ENCODE results near the gene FHIT.

FHIT gene

DNA sequence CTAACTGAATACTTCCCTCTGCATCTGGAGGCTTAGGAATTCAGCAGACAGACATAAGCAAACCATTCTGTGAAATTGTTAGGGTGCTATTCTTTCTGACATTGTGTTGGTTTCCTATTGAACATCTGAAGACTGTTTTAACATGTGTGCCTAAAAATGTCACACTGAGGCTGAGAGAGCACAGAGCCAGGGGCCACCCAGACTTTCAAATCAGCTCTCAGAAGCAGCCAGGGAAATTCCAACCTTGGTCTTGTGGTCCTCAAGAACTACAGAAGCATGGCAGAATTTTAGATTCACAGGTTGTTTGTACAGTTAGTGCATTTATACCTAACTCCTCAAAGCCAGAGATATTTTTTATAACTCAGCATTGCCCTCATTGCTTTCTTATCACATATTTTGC, 1272.3 kb downstream of the FHIT start:
- H3K4me3 ChIP-seq (ENCODE audit: low read depth, low read length): no peak overlapping the region
- TF ChIP-seq, protein P1, sequence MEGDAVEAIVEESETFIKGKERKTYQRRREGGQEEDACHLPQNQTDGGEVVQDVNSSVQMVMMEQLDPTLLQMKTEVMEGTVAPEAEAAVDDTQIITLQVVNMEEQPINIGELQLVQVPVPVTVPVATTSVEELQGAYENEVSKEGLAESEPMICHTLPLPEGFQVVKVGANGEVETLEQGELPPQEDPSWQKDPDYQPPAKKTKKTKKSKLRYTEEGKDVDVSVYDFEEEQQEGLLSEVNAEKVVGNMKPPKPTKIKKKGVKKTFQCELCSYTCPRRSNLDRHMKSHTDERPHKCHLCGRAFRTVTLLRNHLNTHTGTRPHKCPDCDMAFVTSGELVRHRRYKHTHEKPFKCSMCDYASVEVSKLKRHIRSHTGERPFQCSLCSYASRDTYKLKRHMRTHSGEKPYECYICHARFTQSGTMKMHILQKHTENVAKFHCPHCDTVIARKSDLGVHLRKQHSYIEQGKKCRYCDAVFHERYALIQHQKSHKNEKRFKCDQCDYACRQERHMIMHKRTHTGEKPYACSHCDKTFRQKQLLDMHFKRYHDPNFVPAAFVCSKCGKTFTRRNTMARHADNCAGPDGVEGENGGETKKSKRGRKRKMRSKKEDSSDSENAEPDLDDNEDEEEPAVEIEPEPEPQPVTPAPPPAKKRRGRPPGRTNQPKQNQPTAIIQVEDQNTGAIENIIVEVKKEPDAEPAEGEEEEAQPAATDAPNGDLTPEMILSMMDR (IDR thresholded peaks at IDR 0.05; ENCODE audit: borderline replicate concordance, insufficient read depth, low read depth, low read length): no peak

DNA sequence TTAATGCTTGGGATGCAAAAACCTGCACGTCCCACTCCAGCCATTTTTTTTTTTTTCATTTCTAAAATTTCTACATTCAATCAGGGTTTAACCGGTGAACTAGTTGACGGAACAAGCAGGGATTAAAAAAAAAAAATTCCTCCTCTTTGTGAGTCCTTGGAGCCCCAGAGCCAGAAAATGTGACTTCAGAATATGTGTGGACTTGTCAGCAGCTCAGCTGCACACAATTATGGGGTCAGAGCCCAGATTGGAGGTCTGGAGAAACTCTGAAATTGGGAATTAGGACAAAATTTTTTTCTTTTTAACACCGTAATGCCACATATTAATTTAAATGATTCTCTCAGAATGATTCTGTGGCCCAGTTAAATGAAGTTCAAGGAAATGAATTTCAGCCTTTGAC, 1280.5 kb downstream of the FHIT start:
- TF ChIP-seq, protein P1 (IDR thresholded peaks at IDR 0.05; ENCODE audit: borderline replicate concordance, insufficient read depth, low read depth, low read length): no peak
- H3K4me3 ChIP-seq (ENCODE audit: low read depth, low read length): no peak overlapping the region

DNA sequence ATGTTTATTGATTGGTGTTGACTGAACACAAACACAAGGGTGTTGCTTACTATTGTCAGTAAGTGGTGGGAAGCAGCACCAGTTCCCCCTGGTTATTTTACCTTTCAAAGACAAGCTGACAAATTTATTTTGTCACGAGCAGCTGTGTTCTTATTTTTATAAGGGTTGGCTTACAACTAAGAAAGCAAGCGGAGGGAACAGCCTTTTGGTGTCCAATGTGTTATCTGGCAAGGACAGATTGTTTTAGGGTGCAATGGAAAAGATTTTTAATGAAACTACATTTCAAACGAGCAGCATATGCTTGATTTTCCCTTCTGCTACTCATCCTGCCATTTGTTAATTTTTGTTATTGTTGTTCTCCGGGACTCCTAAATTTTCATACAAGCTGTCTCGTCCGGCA, 1280.9 kb downstream of the FHIT start:
- TF ChIP-seq, protein P1 (IDR thresholded peaks at IDR 0.05; ENCODE audit: borderline replicate concordance, insufficient read depth, low read depth, low read length): no peak
- no peak overlapping the region for H3K4me3 ChIP-seq (ENCODE audit: low read depth, low read length)

DNA sequence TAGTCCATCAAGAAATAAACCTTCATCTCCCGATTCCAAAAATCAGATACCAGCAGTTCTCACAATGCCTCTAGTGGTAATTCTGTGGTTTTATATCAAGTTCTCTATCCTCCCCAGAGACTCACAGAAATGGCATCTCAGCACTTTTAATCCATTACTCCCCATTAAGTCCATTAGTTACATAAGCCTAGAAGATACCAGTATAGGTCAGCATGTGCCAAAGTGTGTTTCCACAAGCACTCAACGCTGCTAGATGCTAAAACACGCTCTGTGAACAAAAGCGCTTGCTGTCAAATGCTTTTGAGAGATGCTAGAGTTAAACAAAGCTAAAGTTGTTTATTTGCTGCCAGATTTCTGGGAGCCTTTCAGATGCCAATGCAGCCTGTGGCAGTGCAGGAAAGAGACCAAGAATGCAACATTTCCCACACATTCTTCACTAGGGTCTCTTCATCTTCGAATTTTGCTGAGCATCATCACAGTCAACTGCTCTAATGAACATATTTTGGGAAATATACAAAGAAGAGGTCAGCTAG, 1282.7 kb downstream of the FHIT start:
- TF ChIP-seq, protein P1 (IDR thresholded peaks at IDR 0.05; ENCODE audit: borderline replicate concordance, insufficient read depth, low read depth, low read length): no peak
- H3K4me3 ChIP-seq (ENCODE audit: low read depth, low read length): no peak overlapping the region

DNA sequence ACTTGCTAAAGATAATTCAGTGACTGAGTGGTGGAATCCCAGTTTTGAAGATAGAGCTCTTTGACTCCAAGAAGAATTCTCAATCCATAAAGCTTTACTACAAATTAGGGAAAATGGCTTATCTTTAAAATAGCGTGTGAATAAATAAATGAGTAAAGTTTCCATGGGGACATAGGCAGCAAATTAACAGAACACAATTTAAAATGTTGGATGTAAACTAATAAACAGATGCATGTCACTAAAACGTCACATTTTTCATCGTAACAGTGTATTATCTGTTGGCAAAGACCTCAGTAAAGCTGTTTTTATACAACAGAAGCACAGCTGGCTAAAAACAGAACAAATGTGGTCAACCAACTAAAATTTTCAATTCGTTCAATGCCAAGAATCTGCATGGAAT, 1287.6 kb downstream of the FHIT start:
- TF ChIP-seq, protein P1 (IDR thresholded peaks at IDR 0.05; ENCODE audit: borderline replicate concordance, insufficient read depth, low read depth, low read length): no peak
- no peak overlapping the region for H3K4me3 ChIP-seq (ENCODE audit: low read depth, low read length)

DNA sequence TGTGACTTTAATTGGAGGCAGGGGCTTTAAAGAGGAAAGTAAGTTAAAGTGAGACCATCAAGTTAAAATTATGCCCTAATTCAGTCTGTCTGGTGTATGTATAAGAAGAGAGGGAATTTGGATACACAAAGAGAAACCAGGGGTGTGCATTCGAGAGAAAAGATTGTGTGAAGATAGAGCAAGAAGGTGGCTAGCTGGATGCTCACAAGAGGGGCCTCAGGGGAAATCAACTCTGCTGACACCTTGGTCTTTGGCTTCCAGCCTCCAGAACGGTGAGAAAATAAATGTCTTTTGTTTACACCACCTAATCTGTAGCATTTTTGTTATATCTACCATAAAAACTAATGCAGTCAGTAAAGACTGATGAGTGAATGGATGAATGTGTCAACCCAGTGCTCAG, 1294.1 kb downstream of the FHIT start:
- no peak overlapping the region for H3K4me3 ChIP-seq (ENCODE audit: low read depth, low read length)
- TF ChIP-seq, protein P1 (IDR thresholded peaks at IDR 0.05; ENCODE audit: borderline replicate concordance, insufficient read depth, low read depth, low read length): no peak

DNA sequence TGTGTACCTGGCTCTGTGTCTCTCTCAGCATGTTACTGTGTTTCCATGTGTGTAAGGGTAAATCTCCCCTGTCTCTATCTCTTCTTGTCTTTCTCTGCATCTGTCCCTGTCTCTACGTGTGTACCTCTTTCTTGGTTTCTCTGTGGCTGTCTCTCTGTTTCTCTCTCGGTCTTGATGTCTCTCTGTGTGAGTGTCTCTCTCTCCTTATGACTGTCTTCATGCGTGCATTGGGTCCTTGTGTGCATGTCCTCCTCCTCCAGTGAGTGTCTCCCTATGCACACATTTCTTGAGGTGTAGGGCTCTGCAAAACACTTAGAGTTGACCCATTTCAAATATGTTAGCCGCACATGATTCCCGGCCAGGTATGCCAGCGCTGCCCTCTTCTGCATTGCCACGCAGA, 1298.1 kb downstream of the FHIT start:
- TF ChIP-seq, protein P1 (IDR thresholded peaks at IDR 0.05; ENCODE audit: borderline replicate concordance, insufficient read depth, low read depth, low read length): no peak
- H3K4me3 ChIP-seq (ENCODE audit: low read depth, low read length): no peak overlapping the region
